GM03348 (cell line): ENCODE data around the gene ACTL10.

Experiments
- DNase-seq: peaks from one replicate; pipeline ENCODE4 v3.0.0; 2012; ENCODE audit warnings: low spot score

The ACTL10 gene

GRCh38 chr20:33677991-33678702 is 11.4 kb downstream of the ACTL10 start:
- DNase-seq: no peak

- no peak for DNase-seq
Observed at GRCh38 chr20:33679758-33680485, 13.2 kb downstream of the ACTL10 start.

- DNase-seq: no peak
Observed at GRCh38 chr20:33680686-33681085, 13.9 kb downstream of the ACTL10 start.

- no peak for DNase-seq
Observed at GRCh38 chr20:33681288-33681687, 14.5 kb downstream of the ACTL10 start.

- no peak for DNase-seq
Observed at GRCh38 chr20:33681728-33682353, 15.1 kb downstream of the ACTL10 start.

GRCh38 chr20:33684533-33685327 is 18.0 kb downstream of the ACTL10 start:
- DNase-seq: no peak

- peak; percentile 62 for DNase-seq
Observed at GRCh38 chr20:33685328-33686099, 18.8 kb downstream of the ACTL10 start.

GRCh38 chr20:33686100-33686983 is 19.6 kb downstream of the ACTL10 start, which contains the start of gene E2F1:
TSS of gene E2F1 (minus strand) at chr20:33686385. CDS start at chr20:33686264, 121 bp downstream.
- peak; percentile 100 for DNase-seq

- DNase-seq: no peak
Observed at GRCh38 chr20:33686984-33687366, 20.2 kb downstream of the ACTL10 start.

- no peak for DNase-seq
Observed at GRCh38 chr20:33687370-33687915, 20.7 kb downstream of the ACTL10 start.

- DNase-seq: no peak
Observed at GRCh38 chr20:33687993-33688937, 21.5 kb downstream of the ACTL10 start.

GRCh38 chr20:33688938-33689424 is 22.2 kb downstream of the ACTL10 start:
- DNase-seq: no peak

- no peak for DNase-seq
Observed at GRCh38 chr20:33689493-33689892, 22.8 kb downstream of the ACTL10 start.

- no peak for DNase-seq
Observed at GRCh38 chr20:33689973-33690372, 23.2 kb downstream of the ACTL10 start.

GRCh38 chr20:33693289-33693688 is 26.5 kb downstream of the ACTL10 start:
- no peak for DNase-seq

GRCh38 chr20:33693741-33694638 is 27.2 kb downstream of the ACTL10 start:
- no peak for DNase-seq

- no peak for DNase-seq
Observed at GRCh38 chr20:33694639-33695012, 27.9 kb downstream of the ACTL10 start.

- no peak for DNase-seq
Observed at GRCh38 chr20:33696448-33696847, 29.7 kb downstream of the ACTL10 start.
